ENCODE measurements around the gene DBH.

GRCh38 chr9:133672503-133673257, 36.5 kb downstream of the DBH start:
- TF ChIP-seq, protein P1, sequence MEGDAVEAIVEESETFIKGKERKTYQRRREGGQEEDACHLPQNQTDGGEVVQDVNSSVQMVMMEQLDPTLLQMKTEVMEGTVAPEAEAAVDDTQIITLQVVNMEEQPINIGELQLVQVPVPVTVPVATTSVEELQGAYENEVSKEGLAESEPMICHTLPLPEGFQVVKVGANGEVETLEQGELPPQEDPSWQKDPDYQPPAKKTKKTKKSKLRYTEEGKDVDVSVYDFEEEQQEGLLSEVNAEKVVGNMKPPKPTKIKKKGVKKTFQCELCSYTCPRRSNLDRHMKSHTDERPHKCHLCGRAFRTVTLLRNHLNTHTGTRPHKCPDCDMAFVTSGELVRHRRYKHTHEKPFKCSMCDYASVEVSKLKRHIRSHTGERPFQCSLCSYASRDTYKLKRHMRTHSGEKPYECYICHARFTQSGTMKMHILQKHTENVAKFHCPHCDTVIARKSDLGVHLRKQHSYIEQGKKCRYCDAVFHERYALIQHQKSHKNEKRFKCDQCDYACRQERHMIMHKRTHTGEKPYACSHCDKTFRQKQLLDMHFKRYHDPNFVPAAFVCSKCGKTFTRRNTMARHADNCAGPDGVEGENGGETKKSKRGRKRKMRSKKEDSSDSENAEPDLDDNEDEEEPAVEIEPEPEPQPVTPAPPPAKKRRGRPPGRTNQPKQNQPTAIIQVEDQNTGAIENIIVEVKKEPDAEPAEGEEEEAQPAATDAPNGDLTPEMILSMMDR (IDR thresholded peaks at IDR 0.05; ENCODE audit: insufficient read depth, low read length, poor library complexity, severe bottlenecking), result no peak
- no peak for TF ChIP-seq EZH2phosphoT487 (conservative IDR thresholded peaks at IDR 0.05; ENCODE audit: low read length)
